ENCODE data around the gene DIS3L2. TPM values are rescaled to one million over a fixed set of nuclear protein-coding genes. Genes with fewer than 3 reads are reported as not detected.

DIS3L2 gene
- total RNA-seq, 2 experiments from 2014 or later = 40.2 to 43.4 TPM

- POLR2A ChIA-PET = no interaction called here
- H3K36me3 Mint-ChIP-seq (ENCODE audit: low read depth) = no peaks in the 10 kb centered on the region
- peaks cover 21% of the 10 kb centered on the region for H3K27me3 Mint-ChIP-seq
- H3K4me3 Mint-ChIP-seq = no peak overlapping the region
- peaks cover 7% of the 10 kb centered on the region for H3K4me1 Mint-ChIP-seq
- H3K27ac Mint-ChIP-seq = no peak overlapping the region
- CTCF ChIA-PET = interaction anchor here (0.6 to 1.0 kb wide), 3 partner anchors 18 to 23 kb away, joined by 3 read pairs; no protein-coding TSS in a partner anchor
- H3K9me3 Mint-ChIP-seq = no peaks in the 10 kb centered on the region
- DNase-seq = no peak
Measured at GRCh38 chr2:232345251-232345650, 383.7 kb downstream of the DIS3L2 start.

- Mint-ChIP-seq H3K4me3 (no peak overlapping the region), H3K27ac (no peak overlapping the region), H3K9me3 (no peaks in the 10 kb centered on the region), H3K27me3 (peaks cover 31% of the 10 kb centered on the region), H3K4me1 (peaks cover 7% of the 10 kb centered on the region), H3K36me3 (ENCODE audit: low read depth) (no peaks in the 10 kb centered on the region)
- ChIA-PET CTCF (interaction anchor here (0.6 to 1.3 kb wide), 3 partner anchors 12 to 571 kb away, joined by 3 to 5 read pairs (median 3); no protein-coding TSS in a partner anchor), POLR2A (no interaction called here)
- no peak for DNase-seq
Measured at GRCh38 chr2:232347369-232347768, 385.9 kb downstream of the DIS3L2 start.

- no peaks in the 10 kb centered on the region for H3K9me3 Mint-ChIP-seq
- ChIA-PET POLR2A (no interaction called here), CTCF (no interaction called here)
- H3K4me1 Mint-ChIP-seq = peaks cover 7% of the 10 kb centered on the region
- H3K27ac Mint-ChIP-seq = no peak overlapping the region
- peak; percentile 41 for DNase-seq
- H3K4me3 Mint-ChIP-seq = no peak overlapping the region
- no peaks in the 10 kb centered on the region for H3K36me3 Mint-ChIP-seq (ENCODE audit: low read depth)
- H3K27me3 Mint-ChIP-seq = peaks cover 39% of the 10 kb centered on the region
Measured at GRCh38 chr2:232348936-232349335, 387.4 kb downstream of the DIS3L2 start.

- CTCF ChIA-PET = no interaction called here
- POLR2A ChIA-PET = no interaction called here
- no peak overlapping the region for H3K27ac Mint-ChIP-seq
Measured at GRCh38 chr2:232349546-232349945, 388.0 kb downstream of the DIS3L2 start.

GRCh38 chr2:232349946-232350635, 388.6 kb downstream of the DIS3L2 start:
- POLR2A ChIA-PET = no interaction called here
- CTCF ChIA-PET = no interaction called here
- Mint-ChIP-seq H3K27ac (no peak overlapping the region), H3K27me3 (peaks cover 44% of the 10 kb centered on the region), H3K36me3 (ENCODE audit: low read depth) (no peaks in the 10 kb centered on the region), H3K4me3 (no peak overlapping the region), H3K4me1 (peaks cover 7% of the 10 kb centered on the region), H3K9me3 (no peaks in the 10 kb centered on the region)
- no peak for DNase-seq

More at GRCh38 chr2:232349546-232349945, 388.0 kb downstream of the DIS3L2 start:
- Mint-ChIP-seq H3K27me3 (peaks cover 41% of the 10 kb centered on the region), H3K4me3 (no peak overlapping the region), H3K36me3 (ENCODE audit: low read depth) (no peaks in the 10 kb centered on the region), H3K4me1 (peaks cover 7% of the 10 kb centered on the region), H3K9me3 (no peaks in the 10 kb centered on the region)
- DNase-seq = no peak

- DNase-seq = no peak
- Mint-ChIP-seq H3K4me1 (peaks cover 7% of the 10 kb centered on the region), H3K9me3 (no peaks in the 10 kb centered on the region), H3K27me3 (peaks cover 45% of the 10 kb centered on the region), H3K4me3 (no peak overlapping the region), H3K36me3 (ENCODE audit: low read depth) (no peaks in the 10 kb centered on the region), H3K27ac (no peak overlapping the region)
- CTCF ChIA-PET = no interaction called here
- POLR2A ChIA-PET = no interaction called here
Measured at GRCh38 chr2:232350804-232351685, 389.5 kb downstream of the DIS3L2 start.

- Mint-ChIP-seq H3K9me3 (no peaks in the 10 kb centered on the region), H3K36me3 (ENCODE audit: low read depth) (no peaks in the 10 kb centered on the region), H3K4me3 (no peak overlapping the region), H3K27me3 (peaks cover 46% of the 10 kb centered on the region), H3K4me1 (peaks cover 7% of the 10 kb centered on the region), H3K27ac (no peak overlapping the region)
- DNase-seq = no peak
- ChIA-PET CTCF (no interaction called here), POLR2A (no interaction called here)
Measured at GRCh38 chr2:232351686-232352510, 390.4 kb downstream of the DIS3L2 start.

- H3K36me3 Mint-ChIP-seq (ENCODE audit: low read depth) = no peaks in the 10 kb centered on the region
- no peaks in the 10 kb centered on the region for H3K9me3 Mint-ChIP-seq
- ChIA-PET CTCF (no interaction called here), POLR2A (no interaction called here)
- peaks cover 42% of the 10 kb centered on the region for H3K27me3 Mint-ChIP-seq
- no peak for DNase-seq
- peaks cover 7% of the 10 kb centered on the region for H3K4me1 Mint-ChIP-seq
- H3K27ac Mint-ChIP-seq = no peak overlapping the region
- no peak overlapping the region for H3K4me3 Mint-ChIP-seq
Measured at GRCh38 chr2:232352511-232353091, 391.1 kb downstream of the DIS3L2 start.

- Mint-ChIP-seq H3K4me3 (no peak overlapping the region), H3K4me1 (peaks cover 7% of the 10 kb centered on the region), H3K27me3 (peaks cover 41% of the 10 kb centered on the region), H3K9me3 (no peaks in the 10 kb centered on the region), H3K36me3 (ENCODE audit: low read depth) (no peaks in the 10 kb centered on the region), H3K27ac (no peak overlapping the region)
- ChIA-PET POLR2A (no interaction called here), CTCF (no interaction called here)
- no peak for DNase-seq
Measured at GRCh38 chr2:232353096-232353495, 391.6 kb downstream of the DIS3L2 start.

- Mint-ChIP-seq H3K4me1 (peaks cover 6% of the 10 kb centered on the region), H3K27ac (no peak overlapping the region), H3K4me3 (no peak overlapping the region), H3K36me3 (ENCODE audit: low read depth) (no peaks in the 10 kb centered on the region), H3K9me3 (no peaks in the 10 kb centered on the region), H3K27me3 (peaks cover 41% of the 10 kb centered on the region)
- ChIA-PET CTCF (no interaction called here), POLR2A (no interaction called here)
- no peak for DNase-seq
Measured at GRCh38 chr2:232353660-232354059, 392.1 kb downstream of the DIS3L2 start.

- ChIA-PET POLR2A (no interaction called here), CTCF (no interaction called here)
- Mint-ChIP-seq H3K27me3 (peaks cover 41% of the 10 kb centered on the region), H3K4me1 (peaks cover 2% of the 10 kb centered on the region), H3K4me3 (no peak overlapping the region), H3K9me3 (no peaks in the 10 kb centered on the region), H3K36me3 (ENCODE audit: low read depth) (no peaks in the 10 kb centered on the region), H3K27ac (no peak overlapping the region)
- DNase-seq = no peak
Measured at GRCh38 chr2:232354069-232354468, 392.6 kb downstream of the DIS3L2 start.

- CTCF ChIA-PET = no interaction called here
- peaks cover 37% of the 10 kb centered on the region for H3K4me1 Mint-ChIP-seq
- H3K4me3 Mint-ChIP-seq = no peak overlapping the region
- H3K9me3 Mint-ChIP-seq = no peaks in the 10 kb centered on the region
- H3K27me3 Mint-ChIP-seq = peaks cover 5% of the 10 kb centered on the region
- no peak for DNase-seq
- no peak overlapping the region for H3K27ac Mint-ChIP-seq
- no peaks in the 10 kb centered on the region for H3K36me3 Mint-ChIP-seq (ENCODE audit: low read depth)
- POLR2A ChIA-PET = no interaction called here
Measured at GRCh38 chr2:232361646-232362045, 400.1 kb downstream of the DIS3L2 start.

Measured in activated CD4-positive, alpha-beta T cell treated with anti-CD3 and anti-CD28 coated beads, Interleukin-2, amount 10 ng/mL, durations not matched to agents 7 days and 5 days (primary cell).